Measurements from ENCODE around the gene IGF2BP2.
"Not testable (repeated sequence)": the region's sequence is repeated elsewhere in the genome, so short reads cannot be mapped to it uniquely, and the experiment has no call there.

The IGF2BP2 gene

GRCh38 chr3:185657691-185658503 is 166.9 kb downstream of the IGF2BP2 start:
- no peak for DNase-seq

GRCh38 chr3:185657211-185657610 is 167.6 kb downstream of the IGF2BP2 start:
- no peak for DNase-seq

GRCh38 chr3:185656321-185656840 is 168.5 kb downstream of the IGF2BP2 start:
- DNase-seq, result no peak

GRCh38 chr3:185655426-185656320 is 169.2 kb downstream of the IGF2BP2 start:
- no peak for DNase-seq

GRCh38 chr3:185654758-185655145 is 170.1 kb downstream of the IGF2BP2 start:
- DNase-seq, result no peak

GRCh38 chr3:185653949-185654757 is 170.7 kb downstream of the IGF2BP2 start:
- DNase-seq, result no peak

- DNase-seq, result no peak
Observed at GRCh38 chr3:185651971-185652370, 172.9 kb downstream of the IGF2BP2 start.

GRCh38 chr3:185649414-185649813 is 175.4 kb downstream of the IGF2BP2 start:
- no peak for DNase-seq

- no peak for DNase-seq
Observed at GRCh38 chr3:185648396-185648795, 176.4 kb downstream of the IGF2BP2 start.

- no peak for DNase-seq
Observed at GRCh38 chr3:185647880-185648210, 177.0 kb downstream of the IGF2BP2 start.

GRCh38 chr3:185647134-185647879 is 177.5 kb downstream of the IGF2BP2 start:
- DNase-seq, result no peak

GRCh38 chr3:185646382-185647133 is 178.3 kb downstream of the IGF2BP2 start:
- no peak for DNase-seq

GRCh38 chr3:185645596-185646381 is 179.1 kb downstream of the IGF2BP2 start:
- DNase-seq, result peak; percentile 29

GRCh38 chr3:185645191-185645590 is 179.7 kb downstream of the IGF2BP2 start:
- not testable (repeated sequence) for DNase-seq

GRCh38 chr3:185640308-185640707 is 184.5 kb downstream of the IGF2BP2 start:
- DNase-seq, result no peak

- no peak for DNase-seq
Observed at GRCh38 chr3:185639632-185640206, 185.1 kb downstream of the IGF2BP2 start.

GRCh38 chr3:185638651-185639050 is 186.2 kb downstream of the IGF2BP2 start:
- DNase-seq, result not testable (repeated sequence)

- no peak for DNase-seq
Observed at GRCh38 chr3:185637388-185637787, 187.5 kb downstream of the IGF2BP2 start.

GRCh38 chr3:185632996-185633395 is 191.8 kb downstream of the IGF2BP2 start:
- no peak for DNase-seq
